ENCODE results near the gene SLC22A14.

The SLC22A14 gene

GRCh38 chr3:38345879-38346586 is 63.9 kb downstream of the SLC22A14 start:
- DNase-seq (ENCODE audit: low spot score): no peak

DNA sequence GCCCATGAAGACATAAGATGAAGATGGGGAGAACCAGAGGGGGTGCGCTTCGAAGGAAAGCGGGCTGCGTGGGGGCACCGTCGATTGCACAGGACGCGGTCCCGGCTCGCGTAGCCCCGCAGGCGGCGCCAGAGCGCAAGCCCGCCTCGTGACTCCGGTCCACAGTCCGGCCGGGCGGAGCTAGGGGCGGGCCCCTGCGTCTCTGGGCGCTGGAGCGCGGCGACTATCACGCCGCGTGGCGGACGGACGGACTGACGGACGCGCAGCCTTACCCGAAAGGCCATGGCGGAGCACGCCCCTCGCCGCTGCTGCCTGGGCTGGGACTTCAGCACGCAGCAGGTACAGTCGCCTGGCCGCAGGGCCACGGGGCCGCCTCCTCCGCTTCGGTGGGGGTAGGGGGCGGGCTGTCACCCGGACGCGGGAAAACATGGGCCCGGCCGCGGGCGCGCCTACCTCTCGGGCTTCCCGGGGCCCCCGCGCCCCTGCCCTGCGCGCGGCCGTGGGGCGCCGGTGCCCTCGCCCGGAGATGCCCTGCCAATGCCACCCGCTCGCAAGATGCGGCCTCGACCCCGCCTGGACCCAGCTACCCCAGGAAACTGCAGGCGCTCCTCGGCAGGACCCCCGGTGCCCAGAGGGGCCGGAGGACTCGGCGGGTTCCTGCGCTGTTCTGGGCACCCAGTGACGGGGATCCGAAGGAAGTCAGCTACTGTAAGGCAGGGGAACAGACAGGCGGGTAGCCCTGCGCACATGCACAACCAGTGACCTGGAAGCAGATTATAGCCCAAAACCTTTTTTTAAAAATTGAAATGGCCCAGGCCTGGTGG is 64.7 kb downstream of the SLC22A14 start, which contains the start of gene XYLB:
Gene XYLB, plus strand, starts transcription at position 199 of the 824 bp plus-strand sequence. Its CDS starts 84 bp downstream, at position 283.
- DNase-seq (ENCODE audit: low spot score): peak; percentile 71

GRCh38 chr3:38347421-38348200 is 65.5 kb downstream of the SLC22A14 start:
- DNase-seq (ENCODE audit: low spot score): no peak

DNA sequence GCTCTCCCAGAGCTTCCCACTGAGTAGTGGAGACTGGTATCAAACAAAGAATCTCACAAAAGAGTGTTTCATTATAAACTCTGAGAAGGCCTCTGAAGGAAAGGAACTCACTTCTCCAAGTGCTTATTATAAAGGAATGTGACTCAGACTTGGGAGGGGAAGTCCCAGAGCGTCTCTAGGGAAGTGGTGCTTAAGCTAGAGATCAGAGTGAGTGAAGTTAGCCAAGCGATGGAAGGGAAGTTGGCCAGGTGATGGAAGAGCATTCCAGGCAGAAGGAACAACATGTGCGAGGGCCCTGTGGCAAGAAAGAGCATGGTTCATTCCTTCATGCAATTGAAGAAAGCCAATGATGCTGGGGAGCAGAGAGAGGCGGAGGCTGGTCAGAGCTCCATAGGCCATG is 66.8 kb downstream of the SLC22A14 start:
- peak; percentile 37 for DNase-seq (ENCODE audit: low spot score)

- DNase-seq (ENCODE audit: low spot score): no peak
These were observed 67.7 kb downstream of the SLC22A14 start for GRCh38 chr3:38349684-38350359.

DNA sequence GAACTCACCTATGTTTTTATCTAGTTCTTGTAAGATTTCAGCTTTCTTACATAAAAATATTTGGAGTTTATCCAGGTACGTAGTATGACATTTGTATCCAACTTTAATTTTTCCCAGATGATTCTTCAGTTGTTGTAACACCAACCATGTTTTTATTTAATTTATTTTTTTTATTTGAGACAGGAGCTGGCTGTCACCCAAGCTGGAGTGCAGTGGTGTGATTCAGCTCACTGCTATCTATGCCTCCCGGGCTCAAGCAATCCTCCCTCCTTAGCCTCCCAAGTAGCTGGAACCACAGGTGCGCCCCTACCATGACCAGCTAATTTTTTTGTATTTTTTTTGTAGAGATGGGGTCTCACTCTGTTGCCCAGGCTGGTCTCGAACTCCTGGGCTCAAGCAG is 71.1 kb downstream of the SLC22A14 start:
- DNase-seq (ENCODE audit: low spot score): no peak

GRCh38 chr3:38354588-38355330 is 72.7 kb downstream of the SLC22A14 start:
- DNase-seq (ENCODE audit: low spot score): no peak

DNA sequence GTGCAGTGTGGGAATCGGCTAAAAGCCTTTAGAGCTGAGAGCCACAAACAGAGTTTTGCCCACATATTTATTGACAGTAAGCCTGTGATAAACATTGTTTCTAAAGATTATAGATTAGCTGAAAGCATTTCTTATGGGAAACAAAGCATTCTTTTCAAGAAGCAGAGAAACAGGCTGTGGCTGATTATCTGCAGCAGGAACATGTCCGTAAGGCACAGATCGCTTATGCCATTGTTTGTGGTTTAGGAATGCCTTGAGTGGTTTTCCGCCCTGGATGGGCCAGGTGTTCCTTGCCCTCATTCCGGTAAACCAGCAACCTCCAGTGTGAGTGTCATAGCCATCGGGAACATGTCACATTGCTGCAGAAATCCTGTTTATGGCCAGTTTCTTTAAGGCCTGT is 76.9 kb downstream of the SLC22A14 start:
- no peak for DNase-seq (ENCODE audit: low spot score)

DNA sequence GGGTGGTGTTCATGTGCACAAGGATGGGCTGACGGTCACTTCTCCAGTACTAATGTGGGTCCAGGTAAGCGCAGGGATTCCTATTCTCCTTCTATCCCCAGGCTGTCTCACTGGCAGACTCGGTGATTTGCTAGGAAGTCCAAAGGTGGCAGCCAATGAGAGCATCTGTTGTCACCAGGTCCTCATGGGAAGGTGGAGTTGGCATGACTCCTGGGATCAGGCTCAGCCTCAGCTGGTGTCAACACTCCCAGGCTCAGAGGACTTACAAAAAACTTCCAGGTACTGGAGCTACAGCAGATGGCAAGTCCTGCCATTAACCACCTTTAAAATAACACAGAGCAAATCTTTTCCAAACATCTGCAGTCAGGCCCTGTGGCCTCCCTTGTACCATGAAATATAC is 78.3 kb downstream of the SLC22A14 start:
- peak; percentile 15 for DNase-seq (ENCODE audit: low spot score)

DNA sequence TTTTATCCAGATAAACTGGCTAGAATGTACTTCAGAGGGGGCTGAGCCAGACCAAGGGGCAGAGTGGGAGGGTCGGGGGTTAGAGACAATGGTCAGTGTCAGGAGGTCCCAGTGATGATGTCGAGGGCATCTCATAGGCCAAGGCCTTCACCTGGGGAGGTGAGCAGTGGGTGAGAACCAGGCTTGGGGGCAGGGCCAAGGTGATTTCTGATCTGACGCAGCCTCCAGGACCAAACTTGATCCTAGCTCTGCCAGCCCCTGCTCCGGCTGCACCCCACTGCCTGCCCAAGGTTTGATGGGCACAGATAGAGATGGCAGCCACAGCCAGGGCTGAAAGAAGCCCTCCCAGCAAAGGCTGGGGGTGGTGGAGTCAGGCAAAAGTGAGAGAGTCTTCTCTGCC is 79.4 kb downstream of the SLC22A14 start:
- no peak for DNase-seq (ENCODE audit: low spot score)

DNA sequence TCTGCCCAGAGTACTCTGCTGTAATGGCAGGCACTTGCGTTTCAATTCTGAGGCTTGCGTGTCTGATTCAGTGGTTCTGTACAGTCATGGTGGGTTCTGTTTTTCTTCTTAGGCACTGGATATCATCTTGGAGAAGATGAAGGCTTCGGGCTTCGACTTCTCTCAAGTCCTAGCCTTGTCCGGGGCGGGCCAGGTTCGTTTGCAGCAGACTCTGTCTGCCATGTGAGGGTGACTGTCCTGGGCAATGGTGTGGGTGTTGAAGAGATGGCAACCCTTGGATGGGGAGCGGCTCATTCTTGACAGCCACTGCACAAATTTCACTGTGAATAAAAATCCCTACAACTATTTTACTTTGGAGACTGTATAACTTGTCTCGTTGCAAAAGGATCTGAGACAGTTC is 80.7 kb downstream of the SLC22A14 start:
- DNase-seq (ENCODE audit: low spot score): no peak

GRCh38 chr3:38364721-38365400 is 82.8 kb downstream of the SLC22A14 start:
- no peak for DNase-seq (ENCODE audit: low spot score)

DNA sequence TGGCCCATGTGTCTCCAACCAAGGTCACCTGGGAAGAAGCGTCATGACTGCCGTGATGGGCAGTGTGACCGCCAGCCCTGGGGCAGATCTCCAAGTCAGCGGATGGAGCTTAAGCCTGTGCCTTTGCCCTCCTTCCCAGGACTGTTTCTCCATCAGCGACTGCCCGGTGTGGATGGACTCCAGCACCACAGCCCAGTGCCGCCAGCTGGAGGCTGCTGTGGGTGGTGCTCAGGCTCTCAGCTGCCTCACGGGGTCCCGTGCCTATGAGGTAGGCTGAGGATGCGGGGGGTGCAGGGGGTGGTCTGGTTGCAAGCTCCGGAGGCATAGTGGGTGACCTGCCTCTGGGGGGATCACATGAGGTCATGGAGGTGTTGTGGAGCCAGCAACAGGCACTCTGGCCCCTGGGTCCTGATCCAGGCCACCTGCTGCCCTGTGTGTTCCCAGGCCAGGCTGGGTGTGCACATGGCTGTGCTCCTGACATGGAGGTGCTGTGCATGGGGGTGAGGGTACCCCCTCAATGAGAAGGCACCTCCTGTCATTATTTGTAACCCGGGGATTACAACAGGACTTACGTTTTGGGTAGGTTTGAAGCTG is 83.5 kb downstream of the SLC22A14 start:
- DNase-seq (ENCODE audit: low spot score): no peak

- no peak for DNase-seq (ENCODE audit: low spot score)
These were observed 84.0 kb downstream of the SLC22A14 start for GRCh38 chr3:38366082-38366481.

DNA sequence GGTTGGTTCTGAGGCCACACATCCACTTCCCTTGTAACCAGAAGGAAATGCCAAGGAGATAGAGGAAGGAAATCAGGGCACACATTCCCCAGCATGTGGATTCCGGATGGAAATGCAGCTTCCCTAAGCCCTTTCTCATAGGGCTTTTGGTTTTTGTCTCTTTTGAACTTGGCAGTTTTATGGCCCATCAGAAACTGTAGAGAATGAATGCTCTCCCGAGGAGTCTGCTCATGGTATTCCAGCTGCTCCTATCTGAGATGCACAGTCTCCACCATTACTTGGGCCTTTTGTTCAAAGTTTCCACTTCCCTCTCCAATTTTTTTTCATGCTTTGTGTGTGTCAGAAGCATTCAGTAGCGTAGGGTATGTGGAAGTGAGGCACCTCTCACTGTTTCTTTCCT is 85.7 kb downstream of the SLC22A14 start:
- DNase-seq (ENCODE audit: low spot score): no peak

Data from pons (tissue), 1 donor.